ENCODE measurements around the gene E4F1. TPM values are rescaled to one million over a fixed set of nuclear protein-coding genes. Genes with fewer than 3 reads are reported as not detected.

Gene E4F1
- total and polyA plus RNA-seq, 2 of the 13 experiments (the other 11 are each of a cell fraction or from before 2014, with no cell fraction given) = 13.8 to 19.5 TPM

- TF ChIP-seq POGK (CRISPR knock-in tag; conservative IDR thresholded peaks at IDR 0.05) = peak; percentile 83; the same call in 1 of the 2 replicates
- TF ChIP-seq ZFP91 (CRISPR knock-in tag; IDR thresholded peaks at IDR 0.05; ENCODE audit: borderline replicate concordance) = peak; percentile 100
- no peak for TF ChIP-seq LRRFIP1 (CRISPR knock-in tag; conservative IDR thresholded peaks at IDR 0.05)
- TF ChIP-seq TRIM22 (IDR thresholded peaks at IDR 0.05) = no peak
- 0 out of 2 replicates have a peak, but pooled peaks have one; percentile 30 for TF ChIP-seq CREB3 (CRISPR knock-in tag; IDR thresholded peaks at IDR 0.05)
- TF ChIP-seq ZNF746 (CRISPR knock-in tag; IDR thresholded peaks at IDR 0.05) = peak; percentile 56
- TF ChIP-seq ZNF326 (CRISPR knock-in tag; IDR thresholded peaks at IDR 0.05; ENCODE audit: borderline replicate concordance) = no peak
- TF ChIP-seq KDM1A (CRISPR knock-in tag; IDR thresholded peaks at IDR 0.05) = no peak
- no peak for TF ChIP-seq ZNF660 (CRISPR knock-in tag; IDR thresholded peaks at IDR 0.05; ENCODE audit: borderline replicate concordance, low read depth)
- peak; percentile 71; the same call in 1 of the 2 replicates for TF ChIP-seq ZNF816 (CRISPR knock-in tag; IDR thresholded peaks at IDR 0.05; ENCODE audit: borderline replicate concordance)
- peak; percentile 88 for TF ChIP-seq ZNF451 (CRISPR knock-in tag; IDR thresholded peaks at IDR 0.05)
- TF ChIP-seq ZNF3 (CRISPR knock-in tag; IDR thresholded peaks at IDR 0.05) = no peak
- peak; percentile 57 for TF ChIP-seq PATZ1 (CRISPR knock-in tag; IDR thresholded peaks at IDR 0.05)
- no peak for TF ChIP-seq MLX (CRISPR knock-in tag; IDR thresholded peaks at IDR 0.05)
- TF ChIP-seq ZNF34 (CRISPR knock-in tag; IDR thresholded peaks at IDR 0.05; ENCODE audit: borderline replicate concordance) = no peak; the same call in 1 of the 2 replicates
- TF ChIP-seq MAX (IDR thresholded peaks at IDR 0.05) = peak; percentile 97
Measured at GRCh38 chr16:2267913-2268666, 44.7 kb downstream of the E4F1 start, which contains the start of gene RNPS1 (continued).
